HG02943 (cell line): Measurements from ENCODE around the gene GYPC.

Source experiments
- ATAC-seq: cut with Tn5 transposase; IDR thresholded peaks from one replicate; pipeline ENCODE4 v1.9.1; 2021; ENCODE audit warnings: mild to moderate bottlenecking, low read depth, moderate library complexity; ENCODE audit not compliant: unreplicated experiment

The GYPC gene

DNA sequence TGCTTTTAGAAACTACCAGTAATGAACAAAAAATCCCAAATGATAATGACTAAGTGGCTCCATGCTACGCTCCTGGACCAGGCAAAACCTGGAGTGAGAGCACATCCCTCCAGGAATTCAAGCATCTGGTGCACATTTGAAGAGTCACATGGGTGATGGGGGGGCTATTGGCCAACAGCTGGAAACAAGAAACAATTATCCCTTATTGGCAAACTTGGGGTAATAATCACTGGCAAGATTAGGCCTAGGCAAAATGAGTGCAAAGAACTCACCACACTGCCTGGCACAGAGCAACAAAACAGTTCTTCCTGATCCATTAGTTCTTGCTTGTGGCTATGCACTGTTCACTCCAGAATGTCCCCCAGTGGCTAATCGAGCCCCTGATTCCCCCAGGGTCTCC lies 66.1 kb downstream of the GYPC start:
- ATAC-seq: no peak

DNA sequence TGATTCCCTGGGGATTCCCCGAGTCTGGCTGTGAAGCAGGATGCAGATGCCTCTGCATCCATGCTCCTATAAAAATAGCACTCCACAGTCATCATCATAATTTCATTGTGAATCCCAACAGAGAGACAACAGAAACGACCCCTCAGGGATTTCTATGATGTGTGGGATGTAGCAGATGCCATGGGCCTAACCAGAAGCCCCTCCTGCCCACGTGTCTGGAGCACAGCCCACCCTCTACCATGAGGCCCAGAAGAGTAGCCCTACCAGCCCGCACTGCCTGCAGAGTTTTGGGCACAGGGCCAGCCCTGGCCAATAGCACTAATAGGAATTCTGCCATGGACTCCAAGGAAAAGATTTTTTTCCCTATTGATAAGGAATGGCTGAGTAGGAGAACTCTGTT lies 66.6 kb downstream of the GYPC start:
- ATAC-seq: no peak

DNA sequence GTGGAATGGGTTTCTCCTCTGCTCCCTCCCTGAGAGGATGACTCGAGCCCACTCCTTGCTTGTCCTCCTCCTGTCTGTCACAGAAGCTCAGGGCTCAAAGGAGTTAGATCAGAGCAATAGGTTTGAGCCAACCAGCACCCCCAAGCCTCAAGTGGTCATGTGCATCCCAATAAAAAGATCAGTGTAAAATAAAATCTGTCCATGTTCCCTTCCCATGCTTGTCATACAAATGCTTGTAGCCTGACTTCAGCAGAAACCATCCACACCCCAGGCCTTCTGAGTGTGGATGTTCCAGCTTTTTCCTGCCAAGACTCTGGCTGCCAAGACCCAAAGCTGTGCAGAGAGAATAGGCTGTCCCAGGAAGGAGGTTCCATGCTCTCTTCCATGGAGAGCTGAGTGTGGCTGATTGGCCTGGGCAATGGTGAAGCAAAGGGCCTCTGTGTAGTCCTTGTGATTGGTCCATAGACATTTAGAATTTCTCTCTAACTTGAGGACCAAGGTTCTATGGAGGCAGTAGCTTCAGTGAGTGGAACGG lies 67.4 kb downstream of the GYPC start:
- no peak for ATAC-seq

DNA sequence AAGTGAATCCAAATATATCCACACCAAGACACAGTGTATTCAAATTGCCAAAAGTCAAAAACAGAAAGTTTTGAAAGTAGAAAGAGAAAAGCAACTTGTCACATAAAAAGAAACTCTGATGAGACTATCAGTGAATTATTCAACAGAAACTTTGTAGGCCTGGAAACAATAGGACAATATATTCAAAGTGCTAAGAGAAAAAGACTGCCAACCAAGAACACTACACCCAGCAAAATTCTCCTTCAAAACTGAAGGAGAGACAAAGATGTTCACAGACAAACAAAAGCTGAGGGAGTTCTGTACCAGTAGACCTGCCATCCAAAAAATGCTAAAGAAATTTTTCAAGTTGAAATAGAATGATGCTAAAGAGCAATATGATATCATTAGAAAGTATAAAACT lies 69.6 kb downstream of the GYPC start:
- ATAC-seq: no peak

DNA sequence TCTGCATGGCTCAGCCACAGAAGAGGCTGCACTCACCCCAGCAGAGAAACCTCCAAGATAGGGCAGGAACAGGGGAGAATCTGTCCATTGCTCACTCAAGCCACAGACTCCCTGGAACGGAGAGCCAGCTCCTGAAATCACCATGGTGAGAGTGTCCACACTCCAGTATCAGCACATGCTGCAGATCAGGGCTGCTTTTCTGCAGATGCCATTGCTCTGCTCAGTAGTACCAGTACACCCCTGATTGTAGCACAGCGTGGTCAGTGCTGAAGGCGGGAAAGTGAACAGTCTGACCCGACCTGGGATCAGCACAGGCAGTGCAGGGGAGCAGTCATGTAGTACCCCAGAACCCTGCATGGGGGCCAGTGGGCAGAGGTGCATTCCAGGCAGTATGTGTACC lies 73.9 kb downstream of the GYPC start:
- ATAC-seq: no peak

DNA sequence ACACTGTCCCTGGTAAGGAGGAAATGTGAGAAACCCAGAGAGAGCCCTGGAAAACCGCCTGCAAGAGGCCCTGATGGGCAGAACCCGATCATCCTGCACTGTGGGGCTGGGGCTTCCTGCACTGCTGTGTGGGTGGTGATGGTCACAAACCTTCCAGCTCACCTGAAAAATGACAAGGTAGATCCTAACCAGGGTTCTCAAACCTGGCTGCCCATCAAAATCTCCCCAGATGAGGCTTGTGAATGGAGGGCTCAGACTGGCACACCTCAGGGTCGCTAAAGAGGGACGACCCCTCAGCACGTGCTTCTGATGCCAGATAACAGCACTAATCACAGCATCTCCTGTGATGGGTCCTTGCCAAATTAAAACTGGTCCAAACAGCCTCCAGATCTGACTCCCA lies 74.7 kb downstream of the GYPC start:
- no peak for ATAC-seq

DNA sequence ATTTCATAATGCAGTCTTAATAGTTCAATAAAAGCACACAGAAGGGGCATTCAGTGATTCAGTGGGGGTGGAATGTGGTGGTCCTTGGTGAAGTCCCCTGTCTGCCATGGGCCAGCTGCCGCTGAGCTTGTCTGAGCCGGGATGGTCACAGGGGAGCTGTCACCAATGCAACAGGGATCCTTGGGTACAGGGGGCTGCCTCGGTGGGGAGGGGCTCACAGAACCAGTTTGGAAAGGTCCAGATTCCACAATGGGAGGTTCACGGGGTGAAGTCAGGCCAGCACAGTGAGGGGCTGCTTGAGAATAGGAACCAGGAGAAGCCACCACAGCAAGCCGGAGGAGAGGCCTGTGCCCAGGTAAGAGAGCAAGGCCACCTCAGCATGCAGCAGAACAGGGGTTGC lies 75.4 kb downstream of the GYPC start:
- no peak for ATAC-seq

DNA sequence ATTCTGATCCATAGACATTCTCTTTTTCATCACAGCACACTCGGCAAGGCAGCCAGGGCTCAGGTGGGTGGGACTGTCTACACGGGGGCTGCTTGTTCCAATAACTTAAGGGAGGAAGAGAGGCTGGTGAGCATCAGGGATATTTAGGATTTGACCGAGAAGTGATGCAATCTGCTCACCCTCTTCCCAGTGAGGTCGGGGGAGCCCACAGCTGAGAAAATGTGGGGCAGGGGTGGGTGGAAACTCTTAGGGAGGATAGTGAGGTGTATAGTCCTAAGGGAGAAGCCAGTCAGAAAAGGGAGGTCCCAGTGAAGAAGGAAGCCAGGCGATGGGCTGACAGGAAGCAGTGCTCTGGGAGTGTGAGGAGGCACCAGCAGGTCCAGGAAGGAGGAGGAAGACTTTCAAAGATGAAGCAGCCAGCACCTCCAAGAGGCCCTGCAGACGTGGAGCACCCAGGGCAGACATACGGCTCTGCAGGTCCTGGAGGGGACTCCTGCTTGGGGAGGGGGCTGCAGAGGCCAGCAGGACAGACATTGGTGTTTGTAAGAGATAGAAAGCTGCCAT lies 76.8 kb downstream of the GYPC start:
- ATAC-seq: no peak

DNA sequence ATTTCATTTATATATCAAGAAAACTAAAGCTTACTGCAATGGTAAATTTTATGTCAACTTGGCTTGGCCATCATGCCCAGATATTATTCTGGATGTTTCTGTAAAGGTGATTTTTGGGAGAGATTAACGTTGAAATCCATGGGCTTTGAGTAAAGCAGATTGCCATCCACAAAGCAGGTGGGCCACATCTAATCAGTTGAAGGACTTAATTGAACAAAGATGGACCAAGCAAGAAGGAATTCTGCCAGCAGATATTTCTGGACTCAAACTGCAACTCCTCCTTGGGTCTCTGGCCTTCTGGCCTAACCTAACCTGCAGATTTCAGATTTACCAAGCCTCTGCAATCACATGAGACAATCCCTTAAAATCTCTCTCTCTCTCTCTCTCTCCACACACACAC lies 77.8 kb downstream of the GYPC start:
- ATAC-seq: no peak

DNA sequence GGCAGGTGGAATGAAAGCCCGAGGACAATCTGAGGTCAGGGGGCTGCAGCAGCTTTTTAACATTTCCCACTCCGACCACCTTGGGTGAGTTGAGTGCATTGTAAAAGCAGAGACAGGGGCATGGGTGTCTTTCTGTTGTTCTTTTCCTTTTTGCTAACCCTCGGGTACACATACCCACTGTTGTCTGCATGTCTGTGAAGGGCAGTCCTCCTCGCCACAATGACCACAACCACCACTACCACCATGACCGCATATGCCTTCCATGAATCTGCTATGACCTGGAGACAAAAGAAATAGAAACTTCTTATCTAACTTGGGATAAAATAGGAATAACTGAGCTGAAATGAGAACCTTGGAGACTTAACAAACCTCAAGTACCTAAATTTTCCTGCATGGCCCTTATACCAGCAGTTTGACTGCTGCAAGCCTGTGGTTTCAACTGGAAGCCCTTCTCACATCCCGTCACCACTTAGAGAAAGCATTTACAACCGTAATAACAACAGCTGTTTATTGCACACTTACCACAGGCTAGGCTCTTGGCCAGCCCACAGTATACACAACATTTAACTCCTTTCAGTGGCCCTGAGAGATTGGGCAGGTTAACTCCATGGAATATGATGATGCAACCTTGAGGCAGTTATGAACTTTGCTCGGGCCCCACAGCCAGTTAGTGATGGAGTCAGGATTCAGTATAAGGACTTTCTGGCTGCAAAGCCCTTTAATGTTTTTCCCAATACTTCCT lies 80.3 kb downstream of the GYPC start:
- ATAC-seq: no peak

DNA sequence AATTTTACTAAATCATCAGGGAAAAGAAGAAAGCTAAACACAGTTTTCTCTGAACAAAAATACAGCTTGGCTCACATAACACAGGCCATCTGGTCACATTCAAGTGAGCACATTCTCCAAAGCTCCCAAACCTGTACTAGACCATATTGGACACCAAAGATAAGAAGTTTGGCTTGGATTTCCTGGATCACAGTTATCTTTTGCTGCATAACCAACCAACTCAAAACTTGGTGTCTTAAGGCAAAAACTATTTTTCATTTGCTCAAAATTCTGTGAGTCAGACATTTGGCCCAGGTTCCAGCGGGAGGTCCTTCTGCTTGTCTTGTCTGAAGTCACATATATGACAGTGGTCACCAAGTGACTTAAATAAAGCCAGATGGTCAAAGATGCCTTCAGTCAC lies 83.2 kb downstream of the GYPC start:
- ATAC-seq: no peak

DNA sequence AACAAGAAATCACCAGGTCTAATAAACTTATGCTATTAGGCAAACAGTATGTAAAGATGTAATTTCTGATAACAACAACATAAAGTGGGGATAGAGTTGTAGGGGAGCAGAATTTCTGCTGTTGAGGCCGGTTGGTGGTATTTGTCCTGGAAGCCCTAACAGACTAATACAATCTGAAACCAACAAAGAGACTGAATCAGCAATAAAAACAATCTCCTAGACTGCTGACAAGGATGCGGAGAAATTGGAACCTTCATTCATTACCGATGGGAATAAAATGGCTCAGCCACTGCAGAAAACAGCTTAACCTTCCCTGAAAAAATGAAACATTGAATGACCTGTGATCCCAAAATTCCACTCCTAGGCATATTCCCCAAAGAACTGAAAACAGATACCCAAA lies 88.7 kb downstream of the GYPC start:
- ATAC-seq: no peak
